ENCODE results near the gene HNF1B.

DNA sequence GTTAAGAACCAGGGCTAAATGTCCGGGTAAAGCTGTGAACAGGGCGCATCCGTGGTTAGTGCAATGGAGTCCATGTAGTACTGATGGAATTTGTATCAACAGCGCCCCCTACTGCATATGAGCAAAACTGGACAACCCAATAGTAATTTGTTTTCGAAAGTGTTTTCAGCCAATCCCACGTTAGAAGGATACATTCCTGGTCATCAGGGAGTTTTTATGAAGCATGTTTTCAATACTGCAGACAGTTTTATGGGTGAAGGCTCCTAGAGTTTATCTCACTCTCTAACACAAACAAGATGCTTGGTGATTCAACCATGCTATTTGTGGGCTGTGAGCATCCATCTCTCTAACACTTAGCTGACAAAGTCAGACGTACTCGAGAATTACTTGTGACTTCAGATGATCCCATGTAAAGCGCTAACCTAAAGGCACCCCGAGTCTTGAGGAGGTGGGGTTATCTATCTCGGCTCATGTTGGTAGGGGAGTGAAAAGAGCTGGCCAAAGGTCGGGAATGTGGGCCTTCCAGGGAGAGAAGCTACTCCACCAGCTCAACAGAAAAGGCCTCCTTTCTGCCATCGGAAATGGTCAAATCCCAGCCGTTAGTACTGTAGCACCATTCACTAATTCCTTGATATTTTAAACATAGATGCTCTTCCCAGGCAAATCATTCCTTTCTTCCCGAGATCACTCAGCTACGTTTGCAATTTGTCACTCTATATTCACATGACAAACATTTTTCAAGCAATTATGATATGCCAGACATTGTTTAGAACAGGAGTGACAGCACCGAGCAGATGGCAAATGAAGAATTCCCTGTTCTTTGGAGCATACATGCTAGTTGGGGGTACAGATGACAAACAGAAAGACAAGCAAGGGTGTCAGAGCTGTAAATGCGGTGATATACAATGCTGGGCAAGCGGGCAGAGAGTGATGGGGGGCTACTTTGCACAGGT lies 46.9 kb upstream of the HNF1B start:
- TF ChIP-seq, protein P1, sequence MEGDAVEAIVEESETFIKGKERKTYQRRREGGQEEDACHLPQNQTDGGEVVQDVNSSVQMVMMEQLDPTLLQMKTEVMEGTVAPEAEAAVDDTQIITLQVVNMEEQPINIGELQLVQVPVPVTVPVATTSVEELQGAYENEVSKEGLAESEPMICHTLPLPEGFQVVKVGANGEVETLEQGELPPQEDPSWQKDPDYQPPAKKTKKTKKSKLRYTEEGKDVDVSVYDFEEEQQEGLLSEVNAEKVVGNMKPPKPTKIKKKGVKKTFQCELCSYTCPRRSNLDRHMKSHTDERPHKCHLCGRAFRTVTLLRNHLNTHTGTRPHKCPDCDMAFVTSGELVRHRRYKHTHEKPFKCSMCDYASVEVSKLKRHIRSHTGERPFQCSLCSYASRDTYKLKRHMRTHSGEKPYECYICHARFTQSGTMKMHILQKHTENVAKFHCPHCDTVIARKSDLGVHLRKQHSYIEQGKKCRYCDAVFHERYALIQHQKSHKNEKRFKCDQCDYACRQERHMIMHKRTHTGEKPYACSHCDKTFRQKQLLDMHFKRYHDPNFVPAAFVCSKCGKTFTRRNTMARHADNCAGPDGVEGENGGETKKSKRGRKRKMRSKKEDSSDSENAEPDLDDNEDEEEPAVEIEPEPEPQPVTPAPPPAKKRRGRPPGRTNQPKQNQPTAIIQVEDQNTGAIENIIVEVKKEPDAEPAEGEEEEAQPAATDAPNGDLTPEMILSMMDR (conservative IDR thresholded peaks at IDR 0.05; ENCODE audit: low read depth, low read length) = peak; percentile 66
- TF ChIP-seq EZH2 (IDR thresholded peaks at IDR 0.05; ENCODE audit: low read length, unreplicated experiment) = no peak

Measured in PC-3 (cell line).